IMR-90 (cell line): ENCODE measurements around the gene FOXC1. TPM values are rescaled to one million over a fixed set of nuclear protein-coding genes. Genes with fewer than 3 reads are reported as not detected.

Source experiments
- ATAC-seq: fragments of 200-7000 bp; cut with Tn5 transposase; 2 replicates; pipeline ENCODE4 v1.9.1; 2020; ENCODE audit warnings: low read depth, mild to moderate bottlenecking, moderate library complexity
- BruUV-seq: library from RNA; stranded (reverse); fragments of 400-500 nt; replicated peaks from 2 replicates; lab custom pipeline; 2021; lab: Mats Ljungman, UMichigan
- CTCF ChIA-PET: fragments of 300-600 bp; formaldehyde crosslinking; extraction: SDS; loops from one replicate; lab custom pipeline; 2021; ENCODE audit warnings: antibody characterized with exemption; lab: Yijun Ruan, JAX
- POLR2A ChIA-PET: fragments of 300-600 bp; sonication (Branson Sonifier 250); formaldehyde crosslinking; loops from one replicate; lab custom pipeline; 2022; ENCODE audit warnings: antibody characterized with exemption; ENCODE audit not compliant: unreplicated experiment; lab: Charles Lee
- DNase-seq: peaks from one replicate; pipeline ENCODE4 v3.0.0; 2013
- H2AFZ ChIP-seq: replicated peaks from 2 replicates; pipeline ENCODE3; 2013; ENCODE audit warnings: low read length, mild to moderate bottlenecking; ENCODE audit not compliant: poor library complexity
- H2AK5ac ChIP-seq: 2 replicates; pipeline ENCODE4 v1.6.1; 2013; ENCODE audit warnings: low read depth, low read length, inconsistent platforms
- H2AK9ac ChIP-seq: replicated peaks from 2 replicates; pipeline ENCODE3; 2013; ENCODE audit warnings: mild to moderate bottlenecking, low read depth, low read length, moderate library complexity; ENCODE audit not compliant: poor library complexity
- H2BK120ac ChIP-seq: 2 replicates; pipeline ENCODE4 v1.6.1; 2013; ENCODE audit warnings: low read depth, low read length, inconsistent platforms
- H2BK15ac ChIP-seq: 3 replicates; pipeline ENCODE4 v1.6.1; 2013; ENCODE audit warnings: low read depth, low read length, inconsistent platforms
- H2BK20ac ChIP-seq: 2 replicates; pipeline ENCODE4 v1.6.1; 2013; ENCODE audit warnings: low read depth, mild to moderate bottlenecking, inconsistent platforms, low read length, moderate library complexity
- H2BK5ac ChIP-seq: 2 replicates; pipeline ENCODE4 v1.6.1; 2013; ENCODE audit warnings: mild to moderate bottlenecking, low read depth, low read length, inconsistent platforms; ENCODE audit not compliant: poor library complexity, severe bottlenecking
- H3K14ac ChIP-seq: replicated peaks from 2 replicates; pipeline ENCODE4 v1.6.1; 2013; ENCODE audit warnings: low read depth, low read length, inconsistent platforms
- H3K18ac ChIP-seq: 2 replicates; pipeline ENCODE4 v1.6.1; 2013; ENCODE audit warnings: low read depth, low read length, control low read depth
- H3K23ac ChIP-seq: 2 replicates; pipeline ENCODE4 v1.6.1; 2013; ENCODE audit warnings: low read depth, low read length, inconsistent platforms
- H3K27ac ChIP-seq: 2 replicates; pipeline ENCODE4 v1.5.1; 2013; ENCODE audit warnings: mild to moderate bottlenecking, control low read depth, low read length; ENCODE audit not compliant: insufficient read depth
- H3K27me3 ChIP-seq: 2 replicates; pipeline ENCODE4 v1.6.1; 2013; ENCODE audit warnings: low read length; ENCODE audit not compliant: control insufficient read depth, insufficient read depth
- H3K36me3 ChIP-seq: 2 replicates; pipeline ENCODE4 v1.6.1; 2013; ENCODE audit warnings: low read length, mixed read lengths; ENCODE audit not compliant: control insufficient read depth, insufficient read depth
- H3K4ac ChIP-seq: 2 replicates; pipeline ENCODE4 v1.6.1; 2013; ENCODE audit warnings: low read depth, low read length, inconsistent platforms
- H3K4me1 ChIP-seq: 2 replicates; pipeline ENCODE4 v1.6.1; 2013; ENCODE audit warnings: low read length, mixed read lengths; ENCODE audit not compliant: control insufficient read depth, insufficient read depth
- H3K4me2 ChIP-seq: 2 replicates; pipeline ENCODE4 v1.6.1; 2013; ENCODE audit warnings: low read depth, mild to moderate bottlenecking, control low read depth, low read length, moderate library complexity
- H3K4me3 ChIP-seq: 2 replicates; pipeline ENCODE4 v1.5.1; 2013; ENCODE audit warnings: low read depth, mild to moderate bottlenecking, control low read depth, low read length, moderate library complexity; ENCODE audit not compliant: insufficient read depth
- H3K56ac ChIP-seq: 2 replicates; pipeline ENCODE4 v1.6.1; 2013; ENCODE audit warnings: low read length, inconsistent platforms; ENCODE audit not compliant: insufficient read depth; ENCODE audit errors: extremely low read depth
- H3K79me1 ChIP-seq, 2 experiments: 2 replicates each; pipeline ENCODE4 v1.6.1; 2013; ENCODE audit warnings: low read length in 2 of 2, inconsistent platforms in 1 of 2, low read depth in 1 of 2
- H3K9ac ChIP-seq: 2 replicates; pipeline ENCODE4 v1.6.1; 2013; ENCODE audit warnings: low read depth, low read length, control low read depth
- H3K9me1 ChIP-seq: 2 replicates; pipeline ENCODE4 v1.6.1; 2013; ENCODE audit warnings: low read length, inconsistent platforms; ENCODE audit not compliant: insufficient read depth
- H3K9me3 ChIP-seq: 2 replicates; pipeline ENCODE4 v1.6.1; 2013; ENCODE audit warnings: low read length; ENCODE audit not compliant: control insufficient read depth, insufficient read depth
- H4K20me1 ChIP-seq: 2 replicates; pipeline ENCODE4 v1.6.1; 2013; ENCODE audit warnings: low read length, inconsistent platforms; ENCODE audit not compliant: insufficient read depth
- H4K5ac ChIP-seq: 2 replicates; pipeline ENCODE4 v1.6.1; 2013; ENCODE audit warnings: mild to moderate bottlenecking, low read depth, low read length, control low read depth
- H4K8ac ChIP-seq, 2 experiments: 2 replicates each; pipeline ENCODE4 v1.6.1; 2013; ENCODE audit warnings: low read depth in 2 of 2, low read length in 2 of 2, control low read depth in 1 of 2, inconsistent platforms in 1 of 2
- H4K91ac ChIP-seq: 2 replicates; pipeline ENCODE4 v1.6.1; 2013; ENCODE audit warnings: low read depth, low read length, inconsistent platforms; ENCODE audit not compliant: insufficient read depth
- BHLHE40 ChIP-seq: fragments of 150-350 bp; IDR thresholded peaks from 2 replicates; pipeline ENCODE4 v1.6.1; 2016; ENCODE audit warnings: mild to moderate bottlenecking, low read depth, low read length
- CEBPB ChIP-seq: IDR thresholded peaks from 2 replicates; pipeline ENCODE4 v1.6.1; 2012; ENCODE audit warnings: low read depth, low read length, improper control_type of control experiment
- CHD1 ChIP-seq: IDR thresholded peaks from 2 replicates; pipeline ENCODE4 v1.6.1; 2012; ENCODE audit warnings: low read depth, low read length, improper control_type of control experiment
- MXI1 ChIP-seq: IDR thresholded peaks from 2 replicates; pipeline ENCODE4 v1.6.1; 2012; ENCODE audit warnings: low read depth, mild to moderate bottlenecking, low read length, moderate library complexity, borderline replicate concordance
- NFE2L2 ChIP-seq: fragments of 150-350 bp; IDR thresholded peaks from 2 replicates; pipeline ENCODE4 v1.6.1; 2016; ENCODE audit warnings: low read depth, mild to moderate bottlenecking, low read length
- POLR2A ChIP-seq: IDR thresholded peaks from 2 replicates; pipeline ENCODE4 v1.6.1; 2012; ENCODE audit warnings: mild to moderate bottlenecking, low read depth, low read length
- RAD21 ChIP-seq: IDR thresholded peaks from 2 replicates; pipeline ENCODE4 v1.6.1; 2012; ENCODE audit warnings: low read length, improper control_type of control experiment
- RFX5 ChIP-seq: IDR thresholded peaks from 2 replicates; pipeline ENCODE4 v1.8.0; 2012; ENCODE audit warnings: low read depth, mild to moderate bottlenecking, low read length, moderate library complexity
- SMC3 ChIP-seq: fragments of 150-350 bp; IDR thresholded peaks from 2 replicates; pipeline ENCODE4 v1.6.1; 2016; ENCODE audit warnings: low read depth, mild to moderate bottlenecking, antibody characterized with exemption, low read length, moderate library complexity
- WGBS, 2 experiments: methylation state at CpG; one replicate each; pipeline versions ENCODE4 v1.1.5 to v1.1.7; 2013; ENCODE audit warnings: missing lambda C conversion rate in 2 of 2; ENCODE audit not compliant: insufficient read length in 1 of 2; ENCODE audit errors: extremely low coverage in 2 of 2; 5-methylcytosine and 5-hydroxymethylcytosine counted together
- dilution Hi-C: fragments of 300-500 bp; cut with HindIII; formaldehyde crosslinking; loops from one replicate; pipeline ENCODE4 v1.14.3; 2018; ENCODE audit warnings: low sequenced_read_pairs; ENCODE audit not compliant: unreplicated experiment
- in situ Hi-C: fragments of 300-500 bp; cut with MboI; formaldehyde crosslinking; loops from 3 replicates; pipeline ENCODE4 v1.14.3; 2019; ENCODE audit warnings: low sequenced_read_pairs, inconsistent platforms, mixed read lengths
- intact Hi-C: fragments of 100-400 bp; cut with micrococcal nuclease; formaldehyde crosslinking; loops from 2 replicates; pipeline ENCODE4 v1.10.0; 2022
- polyA plus RNA-seq, 3 experiments: library from polyadenylated mRNA; depleted of rRNA; stranded (reverse); fragments of >200 nt; gene quantifications; 2 replicates each; pipeline ENCODE4 v1.2.3, GENCODE V29; 2012; ENCODE audit warnings: low replicate concordance in 1 of 3
- total RNA-seq: library from RNA; depleted of rRNA; stranded (reverse); fragments of >200 nt; gene quantifications from 2 replicates; pipeline ENCODE4 v1.2.3, GENCODE V29; 2012
- TF ChIP-seq, protein P1 (sequence below): fragments of 150-350 bp; IDR thresholded peaks from 2 replicates; pipeline ENCODE4 v1.6.1; 2016; ENCODE audit warnings: low read depth, mild to moderate bottlenecking, low read length, moderate library complexity, borderline replicate concordance
- TF ChIP-seq, protein P2 (sequence below): fragments of 150-350 bp; IDR thresholded peaks from 2 replicates; pipeline ENCODE4 v1.6.1; 2017; ENCODE audit warnings: mild to moderate bottlenecking, antibody characterized with exemption, low read length, low read depth
- TF ChIP-seq, protein P3 (sequence below): conservative IDR thresholded peaks from 2 replicates; pipeline ENCODE4 v1.5.1; 2012; ENCODE audit warnings: mild to moderate bottlenecking, low read depth, low read length, improper control_type of control experiment

Gene FOXC1
- total and polyA plus RNA-seq, 2 of the 4 experiments (the other 2 are of a cell fraction): 1.3 to 4.0 TPM

DNA sequence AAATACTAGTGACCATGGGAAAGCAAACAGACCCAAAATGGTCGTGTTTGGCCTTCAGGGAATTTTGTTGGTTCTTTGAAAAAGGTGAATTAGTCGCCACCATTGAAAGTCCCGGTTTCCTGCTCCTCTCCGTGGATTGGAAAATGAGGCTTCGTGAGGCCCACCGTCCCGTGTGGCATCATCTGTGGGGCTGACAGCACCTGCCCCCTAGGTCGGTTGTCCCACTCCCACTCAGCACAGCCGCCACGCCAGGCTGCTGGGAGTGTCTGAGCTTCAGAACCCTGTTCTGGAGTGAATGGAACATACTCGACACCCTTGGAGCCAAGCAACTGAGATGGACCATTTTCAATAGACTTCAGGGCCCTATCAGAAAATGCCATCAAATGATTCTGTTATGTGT, 33.0 kb upstream of the FOXC1 start:
- no peak for DNase-seq
- ATAC-seq: no peak
- H3K27me3 ChIP-seq: peaks cover 2% of the 10 kb centered on the region
- no peak overlapping the region for H4K91ac ChIP-seq
- H3K23ac ChIP-seq: no peak overlapping the region
- no peak overlapping the region for H2AFZ ChIP-seq
- H4K8ac ChIP-seq: no peak overlapping the region
- H2BK5ac ChIP-seq: no peak overlapping the region
- no peaks in the 10 kb centered on the region for H3K79me1 ChIP-seq
- intact Hi-C loops: no loop called here
- H3K4me2 ChIP-seq: no peak overlapping the region
- H2AK5ac ChIP-seq: no peak overlapping the region
- H3K18ac ChIP-seq: no peak overlapping the region
- in situ Hi-C loops: no loop called here
- ChIA-PET CTCF (no interaction called here), POLR2A (no interaction called here)
- no peak overlapping the region for H2AK9ac ChIP-seq
- no peaks in the 10 kb centered on the region for H4K20me1 ChIP-seq
- H2BK20ac ChIP-seq: no peak overlapping the region
- no peak overlapping the region for H2BK15ac ChIP-seq
- no peak overlapping the region for H3K56ac ChIP-seq
- BruUV-seq: no TSS peak
- no peak overlapping the region for H3K14ac ChIP-seq
- no peak overlapping the region for H4K5ac ChIP-seq
- no peak overlapping the region for H3K9ac ChIP-seq
- no peak overlapping the region for H3K4me3 ChIP-seq
- H2BK120ac ChIP-seq: no peak overlapping the region
- 91% methylated on average over 7 of the region's 11 CpGs; no CpG with 5 or more reads in 1 of the 2 experiments for WGBS, 2 experiments
- TF ChIP-seq NFE2L2: no peak
- no peak for TF ChIP-seq RAD21
- no peak for TF ChIP-seq BHLHE40
- TF ChIP-seq CEBPB: no peak
- no peak for TF ChIP-seq RFX5
- TF ChIP-seq CHD1: no peak
- TF ChIP-seq, protein P1, sequence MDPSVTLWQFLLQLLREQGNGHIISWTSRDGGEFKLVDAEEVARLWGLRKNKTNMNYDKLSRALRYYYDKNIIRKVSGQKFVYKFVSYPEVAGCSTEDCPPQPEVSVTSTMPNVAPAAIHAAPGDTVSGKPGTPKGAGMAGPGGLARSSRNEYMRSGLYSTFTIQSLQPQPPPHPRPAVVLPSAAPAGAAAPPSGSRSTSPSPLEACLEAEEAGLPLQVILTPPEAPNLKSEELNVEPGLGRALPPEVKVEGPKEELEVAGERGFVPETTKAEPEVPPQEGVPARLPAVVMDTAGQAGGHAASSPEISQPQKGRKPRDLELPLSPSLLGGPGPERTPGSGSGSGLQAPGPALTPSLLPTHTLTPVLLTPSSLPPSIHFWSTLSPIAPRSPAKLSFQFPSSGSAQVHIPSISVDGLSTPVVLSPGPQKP: no peak
- TF ChIP-seq, protein P2, sequence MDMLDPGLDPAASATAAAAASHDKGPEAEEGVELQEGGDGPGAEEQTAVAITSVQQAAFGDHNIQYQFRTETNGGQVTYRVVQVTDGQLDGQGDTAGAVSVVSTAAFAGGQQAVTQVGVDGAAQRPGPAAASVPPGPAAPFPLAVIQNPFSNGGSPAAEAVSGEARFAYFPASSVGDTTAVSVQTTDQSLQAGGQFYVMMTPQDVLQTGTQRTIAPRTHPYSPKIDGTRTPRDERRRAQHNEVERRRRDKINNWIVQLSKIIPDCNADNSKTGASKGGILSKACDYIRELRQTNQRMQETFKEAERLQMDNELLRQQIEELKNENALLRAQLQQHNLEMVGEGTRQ: no peak
- no peak for TF ChIP-seq SMC3
- TF ChIP-seq POLR2A: no peak
- no peak for TF ChIP-seq MXI1
- TF ChIP-seq, protein P3, sequence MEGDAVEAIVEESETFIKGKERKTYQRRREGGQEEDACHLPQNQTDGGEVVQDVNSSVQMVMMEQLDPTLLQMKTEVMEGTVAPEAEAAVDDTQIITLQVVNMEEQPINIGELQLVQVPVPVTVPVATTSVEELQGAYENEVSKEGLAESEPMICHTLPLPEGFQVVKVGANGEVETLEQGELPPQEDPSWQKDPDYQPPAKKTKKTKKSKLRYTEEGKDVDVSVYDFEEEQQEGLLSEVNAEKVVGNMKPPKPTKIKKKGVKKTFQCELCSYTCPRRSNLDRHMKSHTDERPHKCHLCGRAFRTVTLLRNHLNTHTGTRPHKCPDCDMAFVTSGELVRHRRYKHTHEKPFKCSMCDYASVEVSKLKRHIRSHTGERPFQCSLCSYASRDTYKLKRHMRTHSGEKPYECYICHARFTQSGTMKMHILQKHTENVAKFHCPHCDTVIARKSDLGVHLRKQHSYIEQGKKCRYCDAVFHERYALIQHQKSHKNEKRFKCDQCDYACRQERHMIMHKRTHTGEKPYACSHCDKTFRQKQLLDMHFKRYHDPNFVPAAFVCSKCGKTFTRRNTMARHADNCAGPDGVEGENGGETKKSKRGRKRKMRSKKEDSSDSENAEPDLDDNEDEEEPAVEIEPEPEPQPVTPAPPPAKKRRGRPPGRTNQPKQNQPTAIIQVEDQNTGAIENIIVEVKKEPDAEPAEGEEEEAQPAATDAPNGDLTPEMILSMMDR: no peak
- no peak overlapping the region for H3K27ac ChIP-seq
- no peaks in the 10 kb centered on the region; the same call in 1 of the 2 replicates for H3K9me1 ChIP-seq
- no peak overlapping the region for H3K4ac ChIP-seq
- H3K4me1 ChIP-seq: peaks cover 2% of the 10 kb centered on the region; the same call in 1 of the 2 replicates
- no peaks in the 10 kb centered on the region for H3K36me3 ChIP-seq
- dilution Hi-C loops: no loop called here
- H3K9me3 ChIP-seq: no peaks in the 10 kb centered on the region; the same call in 1 of the 2 replicates
